ENCODE measurements around the gene BNC2. TPM values are rescaled to one million over a fixed set of nuclear protein-coding genes. Genes with fewer than 3 reads are reported as not detected.

The BNC2 gene
- total RNA-seq, 1 experiment from 2014 or later = 0.20 TPM

DNA sequence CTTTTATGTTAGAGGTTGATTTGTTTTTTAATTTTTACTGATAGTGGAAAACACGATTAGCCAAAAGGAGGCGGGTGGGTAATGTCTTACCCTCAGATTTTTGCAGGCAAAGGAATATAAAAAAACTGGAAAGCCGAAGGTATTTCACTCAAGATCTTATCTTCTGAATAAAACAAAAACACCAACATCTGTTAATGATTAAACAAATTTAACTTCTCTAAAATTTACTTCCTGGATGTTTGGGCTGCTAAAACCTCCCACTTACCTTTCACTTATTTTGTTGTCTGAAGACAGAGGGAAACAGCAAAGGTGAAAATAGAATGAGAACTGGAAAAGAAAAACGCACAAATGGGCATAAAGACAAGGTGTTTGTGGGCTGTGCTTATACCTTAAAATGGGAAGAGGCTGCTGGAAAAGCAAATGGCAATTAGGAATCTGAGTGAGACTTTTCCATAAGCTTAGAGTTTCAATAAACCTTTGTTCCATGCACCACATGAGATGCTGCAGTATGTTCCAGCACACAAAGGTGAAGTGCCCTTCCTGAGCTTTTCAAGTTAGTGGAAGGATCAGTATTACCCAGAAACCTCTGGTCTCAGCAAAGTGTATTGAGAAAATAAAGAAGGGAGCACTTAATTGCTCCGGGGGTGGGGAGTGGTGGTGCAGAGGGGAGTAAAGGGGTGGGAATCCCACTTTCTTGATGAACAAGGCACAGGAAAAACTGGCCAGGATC is 298.3 kb downstream of the BNC2 start:
- Mint-ChIP-seq H3K27ac (ENCODE audit: unreplicated experiment) (no peak overlapping the region), H3K36me3 (ENCODE audit: insufficient read depth, unreplicated experiment) (no peaks in the 10 kb centered on the region), H3K4me1 (ENCODE audit: low read depth, unreplicated experiment) (no peaks in the 10 kb centered on the region), H3K9me3 (ENCODE audit: unreplicated experiment) (no peaks in the 10 kb centered on the region), H3K4me3 (ENCODE audit: unreplicated experiment) (no peak overlapping the region), H3K27me3 (ENCODE audit: insufficient read depth, unreplicated experiment) (peaks cover 9% of the 10 kb centered on the region)
- TF ChIP-seq, protein P1, sequence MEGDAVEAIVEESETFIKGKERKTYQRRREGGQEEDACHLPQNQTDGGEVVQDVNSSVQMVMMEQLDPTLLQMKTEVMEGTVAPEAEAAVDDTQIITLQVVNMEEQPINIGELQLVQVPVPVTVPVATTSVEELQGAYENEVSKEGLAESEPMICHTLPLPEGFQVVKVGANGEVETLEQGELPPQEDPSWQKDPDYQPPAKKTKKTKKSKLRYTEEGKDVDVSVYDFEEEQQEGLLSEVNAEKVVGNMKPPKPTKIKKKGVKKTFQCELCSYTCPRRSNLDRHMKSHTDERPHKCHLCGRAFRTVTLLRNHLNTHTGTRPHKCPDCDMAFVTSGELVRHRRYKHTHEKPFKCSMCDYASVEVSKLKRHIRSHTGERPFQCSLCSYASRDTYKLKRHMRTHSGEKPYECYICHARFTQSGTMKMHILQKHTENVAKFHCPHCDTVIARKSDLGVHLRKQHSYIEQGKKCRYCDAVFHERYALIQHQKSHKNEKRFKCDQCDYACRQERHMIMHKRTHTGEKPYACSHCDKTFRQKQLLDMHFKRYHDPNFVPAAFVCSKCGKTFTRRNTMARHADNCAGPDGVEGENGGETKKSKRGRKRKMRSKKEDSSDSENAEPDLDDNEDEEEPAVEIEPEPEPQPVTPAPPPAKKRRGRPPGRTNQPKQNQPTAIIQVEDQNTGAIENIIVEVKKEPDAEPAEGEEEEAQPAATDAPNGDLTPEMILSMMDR (IDR thresholded peaks at IDR 0.05; ENCODE audit: insufficient read depth in 1 of 2, low read depth in 1 of 2, low read length in 1 of 2, severe bottlenecking in 1 of 2, unreplicated experiment in 1 of 2) = no peak
- CTCF ChIA-PET = no interaction called here
- intact Hi-C loops (cut with micrococcal nuclease; ENCODE audit: unreplicated experiment) = no loop called here
- H3K4me1 ChIP-seq = no peaks in the 10 kb centered on the region
- H3K27me3 ChIP-seq (replicated peaks; ENCODE audit: control insufficient read depth, insufficient read depth, low read length) = no peaks in the 10 kb centered on the region
- no peaks in the 10 kb centered on the region for H3K9me3 ChIP-seq
- POLR2A ChIA-PET = no interaction called here
- H3K4me3 ChIP-seq (ENCODE audit: low read depth, low read length) = no peak overlapping the region
- no TSS peak for BruUV-seq (replicated peaks)
- no peak for DNase-seq
- no peaks in the 10 kb centered on the region for H3K36me3 ChIP-seq (ENCODE audit: control insufficient read depth, insufficient read depth, low read length)

DNA sequence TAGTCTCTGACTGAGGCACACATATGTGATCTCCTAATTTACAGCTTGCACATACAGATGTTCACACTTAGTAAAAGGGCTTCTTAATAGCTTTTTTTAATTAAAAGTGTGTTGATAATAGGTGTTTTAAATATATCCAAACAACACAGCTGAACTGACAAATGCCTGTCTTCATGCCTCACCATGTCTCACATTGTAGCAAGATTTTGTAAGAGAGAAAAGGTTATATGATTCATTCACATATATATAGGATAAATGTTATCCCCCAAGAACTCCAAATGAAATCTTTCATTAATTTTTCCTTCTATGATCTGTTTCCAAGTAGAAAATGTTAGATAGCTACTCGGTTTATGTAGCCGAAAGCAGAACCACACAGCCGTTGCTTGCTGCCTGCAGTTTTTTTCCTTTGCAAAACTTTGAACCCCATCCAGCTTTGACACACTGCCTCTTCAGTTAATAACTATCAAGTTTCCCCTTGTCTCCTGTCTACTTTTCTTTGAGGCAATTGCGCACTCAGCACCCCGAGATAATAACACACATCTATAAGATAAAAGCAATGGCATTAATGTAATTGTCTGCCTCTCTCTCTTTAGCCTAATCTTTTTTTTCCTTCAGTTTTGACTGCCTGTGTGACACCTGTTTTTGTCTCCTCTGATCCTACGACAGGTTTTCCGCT is 299.2 kb downstream of the BNC2 start:
- Mint-ChIP-seq H3K27me3 (ENCODE audit: insufficient read depth, unreplicated experiment) (peaks cover 9% of the 10 kb centered on the region), H3K27ac (ENCODE audit: unreplicated experiment) (no peak overlapping the region), H3K4me3 (ENCODE audit: unreplicated experiment) (no peak overlapping the region), H3K36me3 (ENCODE audit: insufficient read depth, unreplicated experiment) (no peaks in the 10 kb centered on the region), H3K9me3 (ENCODE audit: unreplicated experiment) (no peaks in the 10 kb centered on the region), H3K4me1 (ENCODE audit: low read depth, unreplicated experiment) (no peaks in the 10 kb centered on the region)
- ChIA-PET POLR2A (no interaction called here), CTCF (no interaction called here)
- Histone ChIP-seq H3K4me3 (ENCODE audit: low read depth, low read length) (no peak overlapping the region), H3K4me1 (no peaks in the 10 kb centered on the region), H3K27me3 (replicated peaks; ENCODE audit: control insufficient read depth, insufficient read depth, low read length) (no peaks in the 10 kb centered on the region), H3K36me3 (ENCODE audit: control insufficient read depth, insufficient read depth, low read length) (no peaks in the 10 kb centered on the region), H3K9me3 (no peaks in the 10 kb centered on the region)
- DNase-seq = no peak
- TF ChIP-seq, protein P1 (IDR thresholded peaks at IDR 0.05; ENCODE audit: insufficient read depth in 1 of 2, low read depth in 1 of 2, low read length in 1 of 2, severe bottlenecking in 1 of 2, unreplicated experiment in 1 of 2) = no peak
- BruUV-seq (replicated peaks) = no TSS peak
- intact Hi-C loops (cut with micrococcal nuclease; ENCODE audit: unreplicated experiment) = no loop called here

DNA sequence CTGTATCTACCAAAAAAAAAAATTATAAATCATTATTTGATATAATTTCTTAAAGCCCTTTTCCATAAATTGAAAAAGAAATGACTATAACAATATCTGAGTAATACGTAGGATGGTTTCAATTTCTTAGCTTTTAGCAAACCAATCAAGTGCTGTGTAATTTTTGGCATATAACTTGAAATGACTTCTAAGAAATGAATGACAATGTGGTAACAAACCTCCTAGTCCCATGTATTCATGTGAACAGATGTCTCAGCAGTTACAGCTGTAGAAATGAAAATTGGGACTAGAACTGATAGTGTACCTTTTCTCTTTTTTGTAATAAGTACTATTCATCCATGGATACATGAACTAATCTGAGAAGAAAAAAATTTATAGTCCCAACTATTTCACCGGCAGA is 307.0 kb downstream of the BNC2 start:
- POLR2A ChIA-PET = no interaction called here
- intact Hi-C loops (cut with micrococcal nuclease; ENCODE audit: unreplicated experiment) = no loop called here
- no peaks in the 10 kb centered on the region for H3K9me3 ChIP-seq
- Mint-ChIP-seq H3K4me1 (ENCODE audit: low read depth, unreplicated experiment) (no peaks in the 10 kb centered on the region), H3K27me3 (ENCODE audit: insufficient read depth, unreplicated experiment) (no peaks in the 10 kb centered on the region), H3K4me3 (ENCODE audit: unreplicated experiment) (no peak overlapping the region), H3K9me3 (ENCODE audit: unreplicated experiment) (no peaks in the 10 kb centered on the region), H3K27ac (ENCODE audit: unreplicated experiment) (no peak overlapping the region), H3K36me3 (ENCODE audit: insufficient read depth, unreplicated experiment) (no peaks in the 10 kb centered on the region)
- H3K4me1 ChIP-seq = no peaks in the 10 kb centered on the region
- TF ChIP-seq, protein P1 (IDR thresholded peaks at IDR 0.05; ENCODE audit: insufficient read depth in 1 of 2, low read depth in 1 of 2, low read length in 1 of 2, severe bottlenecking in 1 of 2, unreplicated experiment in 1 of 2) = no peak
- no peaks in the 10 kb centered on the region for H3K27me3 ChIP-seq (replicated peaks; ENCODE audit: control insufficient read depth, insufficient read depth, low read length)
- no peaks in the 10 kb centered on the region for H3K36me3 ChIP-seq (ENCODE audit: control insufficient read depth, insufficient read depth, low read length)
- DNase-seq = no peak
- CTCF ChIA-PET = no interaction called here
- H3K4me3 ChIP-seq (ENCODE audit: low read depth, low read length) = no peak overlapping the region
- BruUV-seq (replicated peaks) = no TSS peak

Data from Caco-2 (cell line).